A673 (cell line): ENCODE data around the gene MRPL40. TPM values are rescaled to one million over a fixed set of nuclear protein-coding genes. Genes with fewer than 3 reads are reported as not detected.

Experiments
- BruUV-seq: library from RNA; stranded (reverse); fragments of 400-500 nt; replicated peaks from 2 replicates; lab custom pipeline; 2021; lab: Mats Ljungman, UMichigan
- CTCF ChIA-PET: fragments of 300-600 bp; sonication (Branson Sonifier 250); formaldehyde crosslinking; loops from one replicate; lab custom pipeline; 2022; ENCODE audit warnings: antibody characterized with exemption; lab: Charles Lee
- POLR2A ChIA-PET: fragments of 300-600 bp; sonication (Branson Sonifier 250); formaldehyde crosslinking; loops from one replicate; lab custom pipeline; 2022; ENCODE audit warnings: antibody characterized with exemption; ENCODE audit not compliant: low non-redundant PET; lab: Charles Lee
- DNase-seq: peaks from one replicate; pipeline ENCODE4 v3.0.0-alpha.2; 2015; ENCODE audit warnings: low spot score
- H3K27ac ChIP-seq: fragments of 200-600 bp; sonication (generic); 2 replicates; pipeline ENCODE4 v1.5.1; 2016; ENCODE audit warnings: mixed run types, low read depth, mild to moderate bottlenecking, mixed read lengths, antibody characterized with exemption, low read length; ENCODE audit not compliant: poor library complexity, severe bottlenecking
- H3K27me3 ChIP-seq: fragments of 200-600 bp; sonication (generic); replicated peaks from 2 replicates; pipeline ENCODE4 v1.6.1; 2017; ENCODE audit warnings: mixed run types, low read depth, mild to moderate bottlenecking, mixed read lengths, antibody characterized with exemption, low read length; ENCODE audit not compliant: insufficient read depth, poor library complexity
- H3K36me3 ChIP-seq: fragments of 200-600 bp; sonication (generic); 2 replicates; pipeline ENCODE4 v1.6.1; 2016; ENCODE audit warnings: mixed run types, mild to moderate bottlenecking, mixed read lengths, antibody characterized with exemption, low read length; ENCODE audit not compliant: insufficient read depth, poor library complexity, severe bottlenecking
- H3K4me1 ChIP-seq: fragments of 200-600 bp; sonication (generic); 2 replicates; pipeline ENCODE4 v1.6.1; 2017; ENCODE audit warnings: mixed run types, mild to moderate bottlenecking, mixed read lengths, antibody characterized with exemption, low read length; ENCODE audit not compliant: insufficient read depth, poor library complexity, severe bottlenecking
- H3K4me3 ChIP-seq: fragments of 200-600 bp; sonication (generic); 2 replicates; pipeline ENCODE4 v1.5.1; 2016; ENCODE audit warnings: low read depth, mixed run types, mild to moderate bottlenecking, mixed read lengths, low read length; ENCODE audit not compliant: poor library complexity, severe bottlenecking
- H3K9me3 ChIP-seq: fragments of 200-600 bp; sonication (generic); 2 replicates; pipeline ENCODE4 v1.6.1; 2016; ENCODE audit warnings: mixed run types, low read depth, mild to moderate bottlenecking, mixed read lengths, antibody characterized with exemption, low read length; ENCODE audit not compliant: poor library complexity, severe bottlenecking
- EZH2 ChIP-seq: fragments of 200-600 bp; sonication (generic); IDR thresholded peaks from 2 replicates; pipeline ENCODE4 v1.6.1; 2017; ENCODE audit warnings: borderline replicate concordance, low read depth, mild to moderate bottlenecking, mixed read lengths, antibody characterized with exemption, low read length; ENCODE audit not compliant: poor library complexity, severe bottlenecking
- intact Hi-C: fragments of 100-400 bp; cut with micrococcal nuclease; formaldehyde crosslinking; loops from one replicate; pipeline ENCODE4 v1.10.0; 2022; ENCODE audit not compliant: unreplicated experiment
- total RNA-seq: library from RNA; stranded (reverse); gene quantifications from 2 replicates; pipeline ENCODE4 v1.2.3, GENCODE V29; 2021
- TF ChIP-seq, protein P1 (sequence below): fragments of 300-800, 200-600 bp; sonication (generic); conservative IDR thresholded peaks from 2 replicates; pipeline ENCODE4 v1.5.1; 2017; ENCODE audit warnings: low read depth, mild to moderate bottlenecking, antibody characterized with exemption, low read length, moderate library complexity, mixed read lengths

Gene MRPL40
- total RNA-seq, 1 experiment from 2014 or later, result 21.9 TPM

DNA sequence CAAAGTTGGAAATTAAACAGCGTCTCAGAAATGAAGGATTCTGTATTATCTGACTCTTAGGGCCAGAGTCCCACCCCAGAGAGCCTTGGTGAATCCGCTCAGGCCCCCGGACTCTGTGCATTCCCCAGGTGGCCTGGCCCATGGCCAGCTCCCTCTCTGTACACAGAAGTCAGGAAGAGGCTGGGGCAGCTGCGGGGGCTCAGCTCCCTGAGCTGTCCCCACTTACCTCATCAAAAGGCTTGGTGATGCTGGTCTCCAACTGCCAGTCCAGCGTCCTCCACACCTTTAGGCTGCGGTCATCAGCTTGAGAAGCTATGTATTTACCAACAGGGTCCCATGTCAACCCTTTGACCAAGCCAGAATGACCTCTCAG, 35.8 kb upstream of the MRPL40 start:
- intact Hi-C loops, result no loop called here
- Histone ChIP-seq H3K27me3 (no peaks in the 10 kb centered on the region), H3K27ac (no peak overlapping the region), H3K4me3 (no peak overlapping the region), H3K9me3 (no peaks in the 10 kb centered on the region), H3K4me1 (no peaks in the 10 kb centered on the region), H3K36me3 (peaks cover 49% of the 10 kb centered on the region)
- ChIA-PET POLR2A (no interaction called here), CTCF (no interaction called here)
- TF ChIP-seq, protein P1, sequence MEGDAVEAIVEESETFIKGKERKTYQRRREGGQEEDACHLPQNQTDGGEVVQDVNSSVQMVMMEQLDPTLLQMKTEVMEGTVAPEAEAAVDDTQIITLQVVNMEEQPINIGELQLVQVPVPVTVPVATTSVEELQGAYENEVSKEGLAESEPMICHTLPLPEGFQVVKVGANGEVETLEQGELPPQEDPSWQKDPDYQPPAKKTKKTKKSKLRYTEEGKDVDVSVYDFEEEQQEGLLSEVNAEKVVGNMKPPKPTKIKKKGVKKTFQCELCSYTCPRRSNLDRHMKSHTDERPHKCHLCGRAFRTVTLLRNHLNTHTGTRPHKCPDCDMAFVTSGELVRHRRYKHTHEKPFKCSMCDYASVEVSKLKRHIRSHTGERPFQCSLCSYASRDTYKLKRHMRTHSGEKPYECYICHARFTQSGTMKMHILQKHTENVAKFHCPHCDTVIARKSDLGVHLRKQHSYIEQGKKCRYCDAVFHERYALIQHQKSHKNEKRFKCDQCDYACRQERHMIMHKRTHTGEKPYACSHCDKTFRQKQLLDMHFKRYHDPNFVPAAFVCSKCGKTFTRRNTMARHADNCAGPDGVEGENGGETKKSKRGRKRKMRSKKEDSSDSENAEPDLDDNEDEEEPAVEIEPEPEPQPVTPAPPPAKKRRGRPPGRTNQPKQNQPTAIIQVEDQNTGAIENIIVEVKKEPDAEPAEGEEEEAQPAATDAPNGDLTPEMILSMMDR, result no peak
- TF ChIP-seq EZH2, result no peak
- no TSS peak for BruUV-seq
- no peak for DNase-seq

DNA sequence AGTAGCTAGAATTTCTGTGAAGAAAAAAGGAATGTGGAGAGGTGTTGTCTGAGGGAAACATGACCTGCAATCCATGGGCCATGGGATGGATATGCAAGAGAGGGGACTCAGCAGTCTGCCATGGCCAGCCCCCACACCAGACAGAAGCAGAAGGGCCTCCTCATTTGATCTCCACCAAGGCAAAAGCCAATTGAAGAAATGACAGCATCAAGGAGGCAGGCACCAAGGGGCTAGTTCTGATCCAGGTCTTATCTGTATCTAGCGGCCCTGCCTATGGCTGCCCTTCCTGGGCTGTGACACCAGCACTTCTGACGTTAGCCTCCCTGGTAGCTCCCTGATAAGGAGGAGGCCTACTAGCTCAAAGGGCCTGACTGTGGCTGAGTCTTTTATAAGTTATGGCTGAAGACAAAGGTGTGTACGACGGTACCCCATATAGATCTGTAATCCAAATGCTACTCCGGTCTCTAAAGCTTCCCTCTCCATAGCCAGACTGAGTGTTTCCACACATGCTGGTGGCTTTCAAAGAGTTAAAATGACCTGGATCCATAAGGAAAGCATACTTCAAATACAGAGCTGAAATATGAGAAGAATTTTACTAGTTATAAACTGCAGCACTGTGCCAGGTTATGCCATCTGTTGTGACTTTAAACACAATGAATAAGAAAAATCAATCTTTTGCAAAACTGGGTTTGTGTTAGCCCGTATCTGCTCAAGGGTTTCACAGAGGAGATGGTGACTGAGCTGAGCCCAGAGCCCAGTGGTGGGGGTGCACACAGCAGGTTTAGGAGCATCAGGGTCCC, 35.2 kb upstream of the MRPL40 start:
- no peaks in the 10 kb centered on the region for H3K9me3 ChIP-seq

DNA sequence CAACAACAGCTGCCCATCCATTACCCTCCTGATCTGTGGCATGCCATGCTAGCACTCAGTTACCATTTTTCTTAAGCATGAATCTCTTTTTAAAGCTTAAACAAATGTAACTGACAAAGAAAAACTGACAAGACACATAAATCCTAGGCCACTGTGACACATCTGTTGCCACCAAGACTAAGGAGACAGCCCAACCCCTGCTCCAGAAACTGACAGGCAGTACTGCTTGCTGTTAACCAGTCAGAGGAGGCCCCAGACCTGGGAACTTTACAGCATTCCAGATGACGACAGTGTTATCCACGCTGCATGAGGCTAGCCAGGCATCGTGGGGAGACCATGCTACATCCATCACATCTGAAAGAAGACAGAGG, 34.6 kb upstream of the MRPL40 start:
- no peaks in the 10 kb centered on the region for H3K27me3 ChIP-seq
- intact Hi-C loops, result no loop called here
- H3K4me1 ChIP-seq, result no peaks in the 10 kb centered on the region
- no peak for TF ChIP-seq EZH2
- TF ChIP-seq, protein P1, result no peak
- no peaks in the 10 kb centered on the region for H3K9me3 ChIP-seq
- DNase-seq, result no peak
- no peak overlapping the region for H3K27ac ChIP-seq
- peaks cover 41% of the 10 kb centered on the region for H3K36me3 ChIP-seq
- no TSS peak for BruUV-seq
- CTCF ChIA-PET, result no interaction called here
- POLR2A ChIA-PET, result no interaction called here
- H3K4me3 ChIP-seq, result no peak overlapping the region

More for the DNA sequence above, 35.2 kb upstream of the MRPL40 start:
- peaks cover 44% of the 10 kb centered on the region for H3K36me3 ChIP-seq
- CTCF ChIA-PET, result no interaction called here
- no peak overlapping the region for H3K27ac ChIP-seq
- no peak for DNase-seq
- no peak overlapping the region for H3K4me3 ChIP-seq
- no peaks in the 10 kb centered on the region for H3K27me3 ChIP-seq
- POLR2A ChIA-PET, result no interaction called here
- no peaks in the 10 kb centered on the region for H3K4me1 ChIP-seq
- TF ChIP-seq, protein P1, result no peak
- no peak for TF ChIP-seq EZH2
- intact Hi-C loops, result no loop called here
- BruUV-seq, result no TSS peak
